GM13976 (cell line): ENCODE results near the gene KRT85.
"Not testable (repeated sequence)": the region's sequence is repeated elsewhere in the genome, so short reads cannot be mapped to it uniquely, and the experiment has no call there.

ENCODE experiments used
- DNase-seq: peaks from one replicate; pipeline ENCODE4 v3.0.0; 2012; ENCODE audit warnings: low spot score
- CTCF ChIP-seq: IDR thresholded peaks from 2 replicates; pipeline ENCODE4 v1.5.1; 2012; ENCODE audit warnings: borderline replicate concordance, mild to moderate bottlenecking; ENCODE audit not compliant: insufficient read depth; ENCODE audit errors: extremely low read depth, missing control alignments, control extremely low read depth
- in situ Hi-C: fragments of 300-500 bp; cut with MboI; formaldehyde crosslinking; loops from one replicate; pipeline ENCODE4 v1.12.0; 2022; ENCODE audit warnings: low sequenced_read_pairs, mixed read lengths, inconsistent platforms; ENCODE audit not compliant: unreplicated experiment

KRT85 gene

GRCh38 chr12:52349196-52349595 is 18.1 kb downstream of the KRT85 start:
- DNase-seq = no peak
- TF ChIP-seq CTCF = no peak
- in situ Hi-C loops = no loop called here

GRCh38 chr12:52347551-52348510 is 19.4 kb downstream of the KRT85 start:
- DNase-seq = no peak
- TF ChIP-seq CTCF = no peak
- in situ Hi-C loops = no loop called here

- TF ChIP-seq CTCF = no peak
- DNase-seq = no peak
- in situ Hi-C loops = no loop called here
Observed at GRCh38 chr12:52347016-52347415, 20.3 kb downstream of the KRT85 start.

- in situ Hi-C loops = no loop called here
- TF ChIP-seq CTCF = no peak
- no peak for DNase-seq
Observed at GRCh38 chr12:52346593-52346992, 20.7 kb downstream of the KRT85 start.

- in situ Hi-C loops, DNase-seq: not testable (repeated sequence)
Observed at GRCh38 chr12:52345041-52345440, 22.2 kb downstream of the KRT85 start.

- in situ Hi-C loops = no loop called here
- TF ChIP-seq CTCF = no peak
Observed at GRCh38 chr12:52344111-52344510, 23.2 kb downstream of the KRT85 start.

GRCh38 chr12:52343550-52343949 is 23.7 kb downstream of the KRT85 start:
- no peak for TF ChIP-seq CTCF
- in situ Hi-C loops = no loop called here
- no peak for DNase-seq

More at GRCh38 chr12:52344111-52344510, 23.2 kb downstream of the KRT85 start:
- DNase-seq = no peak
